ENCODE data around the gene EP400.

GRCh38 chr12:132061197-132061596 lies 111.5 kb downstream of the EP400 start:
- TF ChIP-seq NRL (CRISPR knock-in tag; IDR thresholded peaks at IDR 0.05; ENCODE audit: borderline replicate concordance) = no peak
- TF ChIP-seq CTCF (CRISPR knock-in tag; IDR thresholded peaks at IDR 0.05) = no peak
- TF ChIP-seq NFYB (CRISPR knock-in tag; IDR thresholded peaks at IDR 0.05) = no peak
- TF ChIP-seq THAP9 (CRISPR knock-in tag; IDR thresholded peaks at IDR 0.05; ENCODE audit: borderline replicate concordance) = no peak
- no peak for TF ChIP-seq TCF7L2 (IDR thresholded peaks at IDR 0.05; ENCODE audit: low read depth, low read length)
- TF ChIP-seq HDAC2 (CRISPR knock-in tag; IDR thresholded peaks at IDR 0.05) = no peak
- no peak for TF ChIP-seq CBFB (CRISPR knock-in tag; IDR thresholded peaks at IDR 0.05)
- no peak for TF ChIP-seq SMAD9 (CRISPR knock-in tag; IDR thresholded peaks at IDR 0.05)
- TF ChIP-seq ZBTB14 (CRISPR knock-in tag; IDR thresholded peaks at IDR 0.05) = no peak
- no peak for TF ChIP-seq ELF1 (CRISPR knock-in tag; IDR thresholded peaks at IDR 0.05)
- TF ChIP-seq YY1 (IDR thresholded peaks at IDR 0.05; ENCODE audit: insufficient read depth, insufficient replicate concordance, low read depth, low read length) = no peak
- no peak for TF ChIP-seq HES4 (CRISPR knock-in tag; IDR thresholded peaks at IDR 0.05; ENCODE audit: borderline replicate concordance)
